MCF 10A (cell line): ENCODE measurements around the gene ABCC1. TPM values are rescaled to one million over a fixed set of nuclear protein-coding genes. Genes with fewer than 3 reads are reported as not detected.

Source experiments
- BruUV-seq: library from RNA; stranded (reverse); fragments of 400-500 nt; replicated peaks from 2 replicates; lab custom pipeline; 2021; lab: Mats Ljungman, UMichigan
- CTCF ChIA-PET: fragments of 300-600 bp; sonication (Branson Sonifier 250); formaldehyde crosslinking; extraction: SDS; loops from one replicate; lab custom pipeline; 2021; ENCODE audit warnings: antibody characterized with exemption, inconsistent platforms; lab: Yijun Ruan, JAX
- POLR2A ChIA-PET: fragments of 300-600, 350-650 bp; sonication (Branson Sonifier 250); formaldehyde crosslinking; extraction: SDS; loops from one replicate; lab custom pipeline; 2020; ENCODE audit warnings: antibody characterized with exemption, inconsistent platforms; lab: Yijun Ruan, JAX
- DNase-seq: peaks from one replicate; pipeline ENCODE4 v3.0.0-alpha.2; 2018; ENCODE audit not compliant: unreplicated experiment
- H3K27ac Mint-ChIP-seq: one replicate; pipeline ENCODE4 v1.8.0; 2022; ENCODE audit warnings: mild to moderate bottlenecking, low read depth, mixed read lengths; ENCODE audit not compliant: unreplicated experiment
- H3K27me3 Mint-ChIP-seq: one replicate; pipeline ENCODE4 v1.8.0; 2022; ENCODE audit warnings: mixed read lengths; ENCODE audit not compliant: insufficient read depth, unreplicated experiment
- H3K36me3 Mint-ChIP-seq: one replicate; pipeline ENCODE4 v1.8.0; 2022; ENCODE audit warnings: mild to moderate bottlenecking, moderate library complexity, mixed read lengths; ENCODE audit not compliant: insufficient read depth, unreplicated experiment
- H3K4me1 Mint-ChIP-seq: one replicate; pipeline ENCODE4 v1.8.0; 2022; ENCODE audit warnings: mixed read lengths; ENCODE audit not compliant: insufficient read depth, unreplicated experiment
- H3K4me3 Mint-ChIP-seq: one replicate; pipeline ENCODE4 v1.8.0; 2022; ENCODE audit warnings: mild to moderate bottlenecking, moderate library complexity, mixed read lengths; ENCODE audit not compliant: unreplicated experiment
- H3K9me3 Mint-ChIP-seq: one replicate; pipeline ENCODE4 v1.8.0; 2022; ENCODE audit warnings: mixed read lengths; ENCODE audit not compliant: unreplicated experiment
- CTCF ChIP-seq: fragments of 200-600 bp; IDR thresholded peaks from one replicate; pipeline ENCODE4 v1.8.0; 2022; ENCODE audit warnings: antibody characterized with exemption, mild to moderate bottlenecking; ENCODE audit not compliant: unreplicated experiment
- intact Hi-C: fragments of 100-400 bp; cut with micrococcal nuclease; formaldehyde crosslinking; loops from 2 replicates; pipeline ENCODE4 v1.14.1; 2022
- total RNA-seq: library from RNA; stranded (reverse); gene quantifications from 2 replicates; pipeline ENCODE4 v1.2.3, GENCODE V29; 2022

ABCC1 gene
- total RNA-seq, 1 experiment from 2014 or later, result 72.5 TPM

- DNase-seq, result no peak
- intact Hi-C loops, result no loop called here
- no peak overlapping the region for H3K4me3 Mint-ChIP-seq
- ChIA-PET CTCF (interaction anchor here (0.7 to 0.9 kb wide), 2 partner anchors 231 to 258 kb away, joined by 3 to 4 read pairs; no protein-coding TSS in a partner anchor), POLR2A (no interaction called here)
- no peaks in the 10 kb centered on the region for H3K9me3 Mint-ChIP-seq
- no TSS peak for BruUV-seq
- TF ChIP-seq CTCF, result no peak
- no peak overlapping the region for H3K27ac Mint-ChIP-seq
- H3K36me3 Mint-ChIP-seq, result peaks cover 78% of the 10 kb centered on the region
- H3K4me1 Mint-ChIP-seq, result no peaks in the 10 kb centered on the region
- no peaks in the 10 kb centered on the region for H3K27me3 Mint-ChIP-seq
Measured at GRCh38 chr16:16131659-16132058, 182.2 kb downstream of the ABCC1 start.

GRCh38 chr16:16133943-16134604 lies 184.7 kb downstream of the ABCC1 start:
- Mint-ChIP-seq H3K27me3 (no peaks in the 10 kb centered on the region), H3K27ac (no peak overlapping the region), H3K9me3 (no peaks in the 10 kb centered on the region), H3K4me1 (no peaks in the 10 kb centered on the region), H3K36me3 (peaks cover 80% of the 10 kb centered on the region), H3K4me3 (no peak overlapping the region)
- intact Hi-C loops, result no loop called here
- ChIA-PET CTCF (interaction anchor here (1.1 to 2.8 kb wide), 3 partner anchors 228 to 368 kb away, joined by 3 to 11 read pairs (median 6); no protein-coding TSS in a partner anchor), POLR2A (no interaction called here)
- TF ChIP-seq CTCF, result no peak
- BruUV-seq, result no TSS peak
- DNase-seq, result no peak

- no TSS peak for BruUV-seq
- ChIA-PET POLR2A (interaction anchor here (0.7 kb wide), 1 partner anchor 88 kb away, joined by 3 read pairs; no protein-coding TSS in a partner anchor), CTCF (interaction anchor here (0.6 to 3.4 kb wide), 7 partner anchors 9 to 1590 kb away, joined by 3 to 11 read pairs (median 4); no protein-coding TSS in a partner anchor)
- H3K36me3 Mint-ChIP-seq, result peaks cover 89% of the 10 kb centered on the region
- no peaks in the 10 kb centered on the region for H3K4me1 Mint-ChIP-seq
- no peak overlapping the region for H3K27ac Mint-ChIP-seq
- H3K4me3 Mint-ChIP-seq, result no peak overlapping the region
- H3K27me3 Mint-ChIP-seq, result no peaks in the 10 kb centered on the region
- no peak for TF ChIP-seq CTCF
- no peaks in the 10 kb centered on the region for H3K9me3 Mint-ChIP-seq
- intact Hi-C loops, result no loop called here
- no peak for DNase-seq
Measured at GRCh38 chr16:16136588-16136987, 187.2 kb downstream of the ABCC1 start.

GRCh38 chr16:16137110-16137509 lies 187.7 kb downstream of the ABCC1 start:
- no peak for TF ChIP-seq CTCF
- no peak overlapping the region for H3K4me3 Mint-ChIP-seq
- H3K9me3 Mint-ChIP-seq, result no peaks in the 10 kb centered on the region
- BruUV-seq, result no TSS peak
- H3K27ac Mint-ChIP-seq, result no peak overlapping the region
- CTCF ChIA-PET, result interaction anchor here (0.6 to 3.4 kb wide), 3 partner anchors 8 to 371 kb away, joined by 3 to 11 read pairs (median 3); no protein-coding TSS in a partner anchor
- H3K27me3 Mint-ChIP-seq, result no peaks in the 10 kb centered on the region
- intact Hi-C loops, result no loop called here
- POLR2A ChIA-PET, result no interaction called here
- no peak for DNase-seq
- peaks cover 86% of the 10 kb centered on the region for H3K36me3 Mint-ChIP-seq
- H3K4me1 Mint-ChIP-seq, result no peaks in the 10 kb centered on the region
